ENCODE measurements around the gene HUS1. TPM values are rescaled to one million over a fixed set of nuclear protein-coding genes. Genes with fewer than 3 reads are reported as not detected.
A peak's percentile ranks its signal among the peaks of the same experiment; 100 is the strongest.
"Not testable (repeated sequence)": the region's sequence is repeated elsewhere in the genome, so short reads cannot be mapped to it uniquely, and the experiment has no call there.

HUS1 gene
- total RNA-seq, 5 donors from 2014 or later (not counting 1 experiment from before 2014, with no cell fraction given) = 56.9 to 71.0 (median 59.4) TPM

- H3K9me3 Mint-ChIP-seq; H3K4me3 ChIP-seq (ENCODE audit: control insufficient read depth in 1 of 2, extremely low read depth in 1 of 2, low read length in 1 of 2); ATAC-seq (replicated peaks in 1 of 4); H3K27me3 ChIP-seq (replicated peaks in 1 of 2; ENCODE audit: control insufficient read depth in 2 of 2, extremely low read depth in 1 of 2, insufficient read depth in 2 of 2, low read length in 1 of 2); H3K4me3 Mint-ChIP-seq; H3K27me3 Mint-ChIP-seq; H3K27ac Mint-ChIP-seq; DNase-seq; H3K9me3 ChIP-seq; H3K27ac ChIP-seq (ENCODE audit: low read length); H3K36me3 Mint-ChIP-seq; H3K36me3 ChIP-seq (ENCODE audit: control insufficient read depth in 2 of 2, extremely low read depth in 1 of 2, insufficient read depth in 1 of 2, low read length in 1 of 2); H3K4me1 Mint-ChIP-seq; H3K4me1 ChIP-seq (ENCODE audit: control insufficient read depth in 1 of 2, extremely low read depth in 1 of 2, insufficient read depth in 2 of 2, low read length in 2 of 2): not testable (repeated sequence)
- POLR2A ChIA-PET = interaction anchor here in 1 of 2 donors (0.6 kb wide), 1 partner anchor 10 kb away, joined by 4 read pairs; no protein-coding TSS in a partner anchor
- 98% methylated on average over 6 of the region's 13 CpGs for WGBS (ENCODE audit: insufficient coverage)
- CTCF ChIA-PET = interaction anchor here in 1 of 2 donors (0.6 kb wide), 2 partner anchors 67 to 96 kb away, joined by 3 read pairs; no protein-coding TSS in a partner anchor
Measured at GRCh38 chr7:48000164-48000563, 20.7 kb upstream of the HUS1 start.

DNA sequence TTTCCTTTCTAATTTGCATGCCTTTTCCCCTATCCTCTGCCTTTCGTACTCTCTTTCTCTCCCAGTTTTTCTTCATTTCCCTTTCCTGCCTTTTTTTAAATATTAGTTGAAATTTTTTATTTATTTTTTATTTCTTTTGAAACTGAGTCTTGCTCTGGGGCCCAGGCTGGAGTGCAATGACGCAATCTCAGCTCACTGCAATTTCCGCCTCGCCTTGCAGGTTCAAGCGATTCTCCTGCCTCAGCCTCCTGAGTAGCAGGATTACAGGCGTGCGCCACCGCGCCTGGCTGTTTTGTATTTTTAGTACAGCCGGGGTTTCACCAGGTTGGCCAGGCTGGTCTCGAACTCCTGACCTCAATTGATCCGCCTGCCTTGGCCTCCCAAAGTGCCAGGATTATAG lies 20.0 kb upstream of the HUS1 start:
- Mint-ChIP-seq H3K36me3 (no peaks in the 10 kb centered on the region), H3K9me3 (peaks cover 0 to 4% (median 0%) of the 10 kb centered on the region in 3 donors), H3K27ac (no peak overlapping the region), H3K4me1 (no peaks in the 10 kb centered on the region), H3K4me3 (no peak overlapping the region), H3K27me3 (no peaks in the 10 kb centered on the region)
- Histone ChIP-seq H3K27ac (ENCODE audit: low read length) (no peak overlapping the region), H3K27me3 (replicated peaks in 1 of 2; ENCODE audit: control insufficient read depth in 2 of 2, extremely low read depth in 1 of 2, insufficient read depth in 2 of 2, low read length in 1 of 2) (no peaks in the 10 kb centered on the region), H3K4me3 (ENCODE audit: control insufficient read depth in 1 of 2, extremely low read depth in 1 of 2, low read length in 1 of 2) (no peak overlapping the region), H3K4me1 (ENCODE audit: control insufficient read depth in 1 of 2, extremely low read depth in 1 of 2, insufficient read depth in 2 of 2, low read length in 2 of 2) (no peaks in the 10 kb centered on the region), H3K36me3 (ENCODE audit: control insufficient read depth in 2 of 2, extremely low read depth in 1 of 2, insufficient read depth in 1 of 2, low read length in 1 of 2) (no peaks in the 10 kb centered on the region), H3K9me3 (no peaks in the 10 kb centered on the region)
- DNase-seq (no peak), ATAC-seq (replicated peaks in 1 of 4) (no peak)
- POLR2A ChIA-PET = no interaction called here
- CTCF ChIA-PET = no interaction called here
- WGBS (ENCODE audit: insufficient coverage) = 97% methylated on average over 11 of the region's 12 CpGs

DNA sequence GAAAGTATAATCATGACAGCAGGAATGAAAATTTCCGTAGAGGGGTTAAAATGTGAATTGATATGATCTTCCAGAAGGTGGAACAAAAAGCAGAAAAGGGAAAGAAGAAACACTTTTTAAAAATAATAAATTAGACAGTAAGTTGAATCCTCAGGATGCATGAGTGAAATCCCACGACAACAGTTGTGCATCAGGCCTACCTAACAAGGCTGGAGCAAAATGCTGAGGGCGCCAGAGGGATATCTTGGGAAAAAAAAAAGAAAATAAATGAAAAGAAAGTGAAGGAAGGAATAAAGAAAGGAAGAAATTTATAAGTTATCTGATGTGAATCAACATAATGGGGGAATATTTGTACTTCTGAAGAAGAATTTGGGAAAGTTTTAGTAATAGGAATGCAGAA lies 13.0 kb upstream of the HUS1 start:
- no peak for ATAC-seq (replicated peaks in 1 of 4)
- WGBS (ENCODE audit: insufficient coverage) = no CpG with 5 or more reads among the region's 3 CpGs

DNA sequence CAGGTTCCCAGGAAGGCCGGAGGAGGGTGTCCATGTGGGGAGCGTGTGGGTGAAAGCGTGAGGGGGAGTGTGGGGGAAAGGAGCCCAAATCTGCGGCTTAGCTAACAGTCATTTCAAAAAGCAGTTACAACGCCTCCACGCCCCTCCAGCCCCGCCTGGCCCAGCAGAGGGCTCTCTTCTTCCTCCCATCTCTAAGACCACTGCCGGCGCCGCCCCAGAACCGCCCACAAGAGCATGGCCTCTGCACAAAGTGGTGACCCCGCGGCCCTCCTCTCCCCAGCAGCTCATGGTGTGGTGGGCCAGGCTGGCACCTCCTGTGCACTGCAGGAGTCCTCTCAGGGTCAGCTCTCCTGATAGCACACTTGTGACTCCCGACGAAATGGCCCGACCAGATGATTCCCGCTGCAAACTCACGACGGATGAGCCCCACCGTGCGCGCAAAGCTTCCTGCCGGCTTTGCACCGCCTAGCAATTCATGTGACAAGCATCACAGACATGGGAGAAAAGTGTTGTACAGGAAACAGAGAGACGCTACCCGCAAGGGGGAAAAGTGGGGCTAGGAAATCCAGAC lies 12.4 kb upstream of the HUS1 start:
- ChIA-PET POLR2A (interaction anchor here (0.6 to 0.8 kb wide), 2 partner anchors 65 to 119 kb away, joined by 3 to 4 read pairs; no protein-coding TSS in a partner anchor), CTCF (interaction anchor here (0.5 to 4.5 kb wide), 14 partner anchors 20 to 1176 kb away, joined by 3 to 42 read pairs (median 3); no protein-coding TSS in a partner anchor)
- peak overlapping the region; percentile 54 to 69 for H3K4me3 ChIP-seq (ENCODE audit: control insufficient read depth in 1 of 2, extremely low read depth in 1 of 2, low read length in 1 of 2)
- peaks cover 9 to 17% of the 10 kb centered on the region in 2 experiments for H3K4me1 ChIP-seq (ENCODE audit: control insufficient read depth in 1 of 2, extremely low read depth in 1 of 2, insufficient read depth in 2 of 2, low read length in 2 of 2)
- 1% methylated on average over 20 of the region's 26 CpGs for WGBS (ENCODE audit: insufficient coverage)
- H3K9me3 ChIP-seq = no peaks in the 10 kb centered on the region
- no peaks in the 10 kb centered on the region for H3K27me3 ChIP-seq (replicated peaks in 1 of 2; ENCODE audit: control insufficient read depth in 2 of 2, extremely low read depth in 1 of 2, insufficient read depth in 2 of 2, low read length in 1 of 2)
- no peaks in the 10 kb centered on the region for H3K36me3 Mint-ChIP-seq
- peak overlapping the region; percentile 95 to 97 for H3K27ac Mint-ChIP-seq
- DNase-seq = peak; percentile 65 to 90 (median 80)
- H3K27me3 Mint-ChIP-seq = no peaks in the 10 kb centered on the region
- H3K4me1 Mint-ChIP-seq = peaks cover 20 to 21% (median 20%) of the 10 kb centered on the region in 3 donors
- peak; percentile 95 to 98 (median 98) for ATAC-seq (replicated peaks in 1 of 4)
- no peaks in the 10 kb centered on the region for H3K36me3 ChIP-seq (ENCODE audit: control insufficient read depth in 2 of 2, extremely low read depth in 1 of 2, insufficient read depth in 1 of 2, low read length in 1 of 2)
- H3K27ac ChIP-seq (ENCODE audit: low read length) = peak overlapping the region; percentile 45
- peaks cover 0 to 4% (median 0%) of the 10 kb centered on the region in 3 donors for H3K9me3 Mint-ChIP-seq
- peak overlapping the region; percentile 86 to 91 (median 87) for H3K4me3 Mint-ChIP-seq

More for the DNA sequence above, 13.0 kb upstream of the HUS1 start:
- Mint-ChIP-seq H3K9me3 (peaks cover 0 to 4% (median 0%) of the 10 kb centered on the region in 3 donors), H3K27ac (peak overlapping the region; percentile 95 to 97), H3K36me3 (no peaks in the 10 kb centered on the region), H3K4me3 (peak overlapping the region; percentile 86 to 91 (median 87)), H3K27me3 (no peaks in the 10 kb centered on the region), H3K4me1 (peaks cover 20 to 21% (median 20%) of the 10 kb centered on the region in 3 donors)
- POLR2A ChIA-PET = no interaction called here
- Histone ChIP-seq H3K36me3 (ENCODE audit: control insufficient read depth in 2 of 2, extremely low read depth in 1 of 2, insufficient read depth in 1 of 2, low read length in 1 of 2) (no peaks in the 10 kb centered on the region), H3K4me1 (ENCODE audit: control insufficient read depth in 1 of 2, extremely low read depth in 1 of 2, insufficient read depth in 2 of 2, low read length in 2 of 2) (peaks cover 9 to 17% of the 10 kb centered on the region in 2 experiments), H3K9me3 (no peaks in the 10 kb centered on the region), H3K4me3 (ENCODE audit: control insufficient read depth in 1 of 2, extremely low read depth in 1 of 2, low read length in 1 of 2) (no peak overlapping the region), H3K27me3 (replicated peaks in 1 of 2; ENCODE audit: control insufficient read depth in 2 of 2, extremely low read depth in 1 of 2, insufficient read depth in 2 of 2, low read length in 1 of 2) (no peaks in the 10 kb centered on the region), H3K27ac (ENCODE audit: low read length) (peak overlapping the region; percentile 45)
- peak in 1 of 35 experiments; percentile 14 for DNase-seq
- CTCF ChIA-PET = interaction anchor here (0.9 to 4.5 kb wide), 5 partner anchors 92 to 118 kb away, joined by 3 to 42 read pairs (median 6); no protein-coding TSS in a partner anchor

DNA sequence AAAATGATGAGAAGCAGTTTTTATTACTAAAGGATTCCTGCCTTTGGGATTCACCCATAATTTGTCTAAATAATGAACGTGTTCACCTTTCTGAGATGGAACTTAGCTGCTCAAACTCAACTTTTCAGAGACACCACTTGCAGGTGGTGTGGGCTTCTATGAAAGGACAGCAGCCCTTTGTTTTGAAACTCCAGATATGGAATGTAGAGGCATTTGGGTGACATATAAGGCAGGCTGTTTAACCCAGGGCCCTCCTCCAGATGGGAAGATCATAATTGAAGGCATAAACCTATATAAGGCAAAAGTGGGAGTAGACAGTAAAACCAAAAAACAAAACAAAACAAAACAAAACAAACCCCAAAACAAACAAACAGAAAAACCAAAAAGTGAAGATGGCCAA lies 11.9 kb upstream of the HUS1 start:
- Mint-ChIP-seq H3K27ac (peak overlapping the region; percentile 95 to 97), H3K4me3 (peak overlapping the region; percentile 86 to 91 (median 87)), H3K36me3 (no peaks in the 10 kb centered on the region), H3K4me1 (peaks cover 20 to 21% (median 20%) of the 10 kb centered on the region in 3 donors), H3K27me3 (no peaks in the 10 kb centered on the region), H3K9me3 (peaks cover 0 to 4% (median 0%) of the 10 kb centered on the region in 3 donors)
- no peaks in the 10 kb centered on the region for H3K9me3 ChIP-seq
- peaks cover 9 to 17% of the 10 kb centered on the region in 2 experiments for H3K4me1 ChIP-seq (ENCODE audit: control insufficient read depth in 1 of 2, extremely low read depth in 1 of 2, insufficient read depth in 2 of 2, low read length in 2 of 2)
- ChIA-PET CTCF (interaction anchor here (0.5 to 4.5 kb wide), 14 partner anchors 21 to 1177 kb away, joined by 3 to 42 read pairs (median 3); no protein-coding TSS in a partner anchor), POLR2A (interaction anchor here in 1 of 2 donors (0.6 to 0.8 kb wide), 2 partner anchors 111 to 119 kb away, joined by 3 to 4 read pairs; no protein-coding TSS in a partner anchor)
- no peaks in the 10 kb centered on the region for H3K27me3 ChIP-seq (replicated peaks in 1 of 2; ENCODE audit: control insufficient read depth in 2 of 2, extremely low read depth in 1 of 2, insufficient read depth in 2 of 2, low read length in 1 of 2)
- H3K27ac ChIP-seq (ENCODE audit: low read length) = peak overlapping the region; percentile 45
- no peaks in the 10 kb centered on the region for H3K36me3 ChIP-seq (ENCODE audit: control insufficient read depth in 2 of 2, extremely low read depth in 1 of 2, insufficient read depth in 1 of 2, low read length in 1 of 2)
- ATAC-seq (replicated peaks in 1 of 4) = no peak
- no peak for DNase-seq
- no CpG with 5 or more reads among the region's 1 CpG for WGBS (ENCODE audit: insufficient coverage)
- H3K4me3 ChIP-seq (ENCODE audit: control insufficient read depth in 1 of 2, extremely low read depth in 1 of 2, low read length in 1 of 2) = peak overlapping the region; percentile 54 to 69

DNA sequence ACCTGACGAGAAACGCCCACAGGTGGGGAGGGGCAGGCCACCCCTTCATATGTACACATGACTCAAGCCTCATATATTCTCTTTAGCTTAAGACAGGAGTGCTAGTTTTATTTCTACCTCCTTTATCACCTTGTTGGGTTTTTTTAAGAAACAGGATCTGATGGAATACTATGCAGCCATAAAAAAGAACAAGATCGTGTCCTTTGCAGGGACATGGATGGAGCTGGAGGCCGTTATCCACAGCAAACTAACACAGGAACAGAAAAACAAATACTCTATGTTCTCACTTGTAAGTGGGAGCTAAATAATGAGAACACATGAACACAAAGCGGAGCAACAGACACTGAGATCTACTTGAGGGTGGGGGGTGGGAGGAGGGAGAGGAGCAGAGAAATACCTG lies 11.2 kb upstream of the HUS1 start:
- ATAC-seq (replicated peaks in 1 of 4) (no peak), DNase-seq (no peak)
- WGBS (ENCODE audit: insufficient coverage) = no CpG with 5 or more reads among the region's 5 CpGs
- Mint-ChIP-seq H3K9me3 (peaks cover 0 to 4% (median 0%) of the 10 kb centered on the region in 3 donors), H3K36me3 (no peaks in the 10 kb centered on the region), H3K4me1 (peaks cover 20 to 21% (median 20%) of the 10 kb centered on the region in 3 donors), H3K27me3 (no peaks in the 10 kb centered on the region), H3K4me3 (peak overlapping the region in 1 of 3 donors; percentile 29), H3K27ac (peak overlapping the region in 1 of 2 donors; percentile 78)
- H3K27ac ChIP-seq (ENCODE audit: low read length) = no peak overlapping the region
- H3K4me3 ChIP-seq (ENCODE audit: control insufficient read depth in 1 of 2, extremely low read depth in 1 of 2, low read length in 1 of 2) = no peak overlapping the region
- ChIA-PET POLR2A (no interaction called here), CTCF (interaction anchor here (1.5 to 4.5 kb wide), 4 partner anchors 118 to 121 kb away, joined by 4 to 42 read pairs (median 14); no protein-coding TSS in a partner anchor)
- no peaks in the 10 kb centered on the region for H3K36me3 ChIP-seq (ENCODE audit: control insufficient read depth in 2 of 2, extremely low read depth in 1 of 2, insufficient read depth in 1 of 2, low read length in 1 of 2)
- H3K4me1 ChIP-seq (ENCODE audit: control insufficient read depth in 1 of 2, extremely low read depth in 1 of 2, insufficient read depth in 2 of 2, low read length in 2 of 2) = peaks cover 9 to 17% of the 10 kb centered on the region in 2 experiments
- no peaks in the 10 kb centered on the region for H3K27me3 ChIP-seq (replicated peaks in 1 of 2; ENCODE audit: control insufficient read depth in 2 of 2, extremely low read depth in 1 of 2, insufficient read depth in 2 of 2, low read length in 1 of 2)
- no peaks in the 10 kb centered on the region for H3K9me3 ChIP-seq

Data from T-cell (primary cell).